Endothelial cell of umbilical vein (primary cell): ENCODE measurements around the gene EGF. TPM values are rescaled to one million over a fixed set of nuclear protein-coding genes. Genes with fewer than 3 reads are reported as not detected.

Experiments
- BruUV-seq: library from RNA; stranded (reverse); fragments of 400-500 nt; replicated peaks from 2 replicates; lab custom pipeline; 2021; lab: Mats Ljungman, UMichigan
- CTCF ChIA-PET: fragments of 300-600, 350-600 bp; sonication (Branson Sonifier 250); formaldehyde crosslinking; loops from one replicate; lab custom pipeline; 2021; ENCODE audit warnings: antibody characterized with exemption, inconsistent platforms; lab: Charles Lee
- POLR2A ChIA-PET: fragments of 300-600, 350-600 bp; sonication (Branson Sonifier 250); formaldehyde crosslinking; loops from one replicate; lab custom pipeline; 2021; ENCODE audit warnings: antibody characterized with exemption, inconsistent platforms; lab: Charles Lee
- DNase-seq: peaks from one replicate; pipeline ENCODE4 v3.0.0-alpha.2; 2011; ENCODE audit warnings: low read depth, low spot score
- FAIRE-seq: peaks from 2 replicates; lab custom pipeline; 2011; peaks lifted over from hg19 to GRCh38; lab: Jason Lieb, UNC
- H2AFZ ChIP-seq: 2 replicates; pipeline ENCODE4 v1.6.0; 2012; ENCODE audit warnings: low read depth, low read length, control low read depth, inconsistent platforms
- H3K27ac ChIP-seq: 2 replicates; pipeline ENCODE4 v1.5.1; 2011; ENCODE audit warnings: low read depth, mild to moderate bottlenecking, control low read depth, low read length, moderate library complexity; ENCODE audit not compliant: insufficient read depth
- H3K27me3 ChIP-seq, 2 experiments: 2 replicates each; pipeline versions ENCODE4 v1.6.0 to v1.6.1; 2011; ENCODE audit warnings: low read length in 2 of 2, mixed read lengths in 1 of 2; ENCODE audit not compliant: control insufficient read depth in 2 of 2, insufficient read depth in 2 of 2
- H3K36me3 ChIP-seq, 2 experiments: 2 replicates in 1 of 2; 3 replicates in 1 of 2; pipeline ENCODE4 v1.5.1; 2011; ENCODE audit warnings: low read length in 2 of 2, mild to moderate bottlenecking in 1 of 2, moderate library complexity in 1 of 2; ENCODE audit not compliant: control insufficient read depth in 2 of 2, insufficient read depth in 2 of 2; ENCODE audit errors: extremely low read depth in 1 of 2
- H3K4me1 ChIP-seq: 3 replicates; pipeline ENCODE4 v1.5.1; 2011; ENCODE audit warnings: mild to moderate bottlenecking, low read length; ENCODE audit not compliant: control insufficient read depth, insufficient read depth; ENCODE audit errors: extremely low read depth
- H3K4me2 ChIP-seq: 2 replicates; pipeline ENCODE4 v1.6.1; 2011; ENCODE audit warnings: low read length, control low read depth, mixed read lengths; ENCODE audit not compliant: insufficient read depth
- H3K4me3 ChIP-seq, 3 experiments: fragments of 200-600 bp in 1 of 3; sonication (generic), shearing (Covaris generic) in 1 of 3; replicated peaks in 1 of 3; 2 replicates each; pipeline ENCODE4 v1.5.1; 2011 to 2016; ENCODE audit warnings: control low read depth in 3 of 3, low read length in 3 of 3, mild to moderate bottlenecking in 2 of 3, inconsistent platforms in 1 of 3, low read depth in 1 of 3, moderate library complexity in 1 of 3; ENCODE audit not compliant: insufficient read depth in 1 of 3
- H3K79me2 ChIP-seq: 2 replicates; pipeline ENCODE4 v1.6.0; 2012; ENCODE audit warnings: low read length, inconsistent platforms; ENCODE audit not compliant: control insufficient read depth, insufficient read depth
- H3K9ac ChIP-seq: replicated peaks from 2 replicates; pipeline ENCODE3; 2011; ENCODE audit warnings: low read length, control low read depth; ENCODE audit not compliant: insufficient read depth; ENCODE audit errors: extremely low read depth
- H3K9me1 ChIP-seq: replicated peaks from 3 replicates; pipeline ENCODE4 v1.6.0; 2011; ENCODE audit warnings: mild to moderate bottlenecking, low read length; ENCODE audit not compliant: control insufficient read depth, insufficient read depth; ENCODE audit errors: extremely low read depth
- H3K9me3 ChIP-seq: replicated peaks from 2 replicates; pipeline ENCODE4 v1.5.1; 2012; ENCODE audit warnings: low read length, inconsistent platforms; ENCODE audit not compliant: control insufficient read depth, insufficient read depth
- H4K20me1 ChIP-seq: replicated peaks from 2 replicates; pipeline ENCODE3; 2011; ENCODE audit warnings: mild to moderate bottlenecking, low read length; ENCODE audit not compliant: control insufficient read depth, insufficient read depth; ENCODE audit errors: extremely low read depth
- EZH2 ChIP-seq: IDR thresholded peaks from 2 replicates; pipeline ENCODE4 v1.6.1; 2012; ENCODE audit warnings: borderline replicate concordance, low read depth, mild to moderate bottlenecking, moderate library complexity, low read length, inconsistent platforms; ENCODE audit not compliant: severe bottlenecking
- FOS ChIP-seq: IDR thresholded peaks from 2 replicates; pipeline ENCODE4 v1.6.1; 2011; ENCODE audit warnings: mild to moderate bottlenecking, low read length, moderate library complexity, borderline replicate concordance; ENCODE audit not compliant: insufficient read depth
- GATA2 ChIP-seq: IDR thresholded peaks from 2 replicates; pipeline ENCODE4 v1.7.0; 2011; ENCODE audit warnings: low read depth, mild to moderate bottlenecking, moderate library complexity, mixed read lengths, low read length; ENCODE audit not compliant: insufficient read length, insufficient read depth
- JUN ChIP-seq: IDR thresholded peaks from 2 replicates; pipeline ENCODE4 v1.6.1; 2011; ENCODE audit warnings: borderline replicate concordance, low read depth; ENCODE audit not compliant: insufficient read length, insufficient read depth
- MYC ChIP-seq: IDR thresholded peaks from one replicate; pipeline ENCODE4 v1.6.1; 2011; ENCODE audit warnings: mild to moderate bottlenecking, low read depth, low read length
- POLR2A ChIP-seq: IDR thresholded peaks from 2 replicates; pipeline ENCODE4 v1.6.1; 2012; ENCODE audit warnings: low read depth, mild to moderate bottlenecking, control low read depth, low read length
- POLR2AphosphoS5 ChIP-seq: IDR thresholded peaks from 2 replicates; pipeline ENCODE4 v1.6.1; 2012; ENCODE audit warnings: low read depth, mild to moderate bottlenecking, control low read depth, low read length, moderate library complexity; ENCODE audit not compliant: insufficient read depth
- dilution Hi-C: fragments of 300-500 bp; cut with MboI; formaldehyde crosslinking; loops from one replicate; pipeline ENCODE4 v1.15.0; 2019; ENCODE audit warnings: low sequenced_read_pairs; ENCODE audit not compliant: extremely low pct_ligation_motif_present
- intact Hi-C: fragments of 100-400 bp; cut with micrococcal nuclease; formaldehyde crosslinking; loops from one replicate; pipeline ENCODE4 v1.10.0; 2022
- polyA plus RNA-seq, 4 experiments: library from polyadenylated mRNA; depleted of rRNA in 3 of 4; stranded (reverse) in 3 of 4; unstranded in 1 of 4; fragments of >200 nt; gene quantifications; 2 replicates each; pipeline versions ENCODE4 v1.2.1 to v1.2.3, GENCODE V29; 2011 to 2012; ENCODE audit warnings: missing spikeins in 1 of 4
- total RNA-seq: library from RNA; stranded (reverse); gene quantifications from 2 replicates; pipeline ENCODE4 v1.2.3, GENCODE V29; 2021
- TF ChIP-seq, protein P1 (sequence below): IDR thresholded peaks from 2 replicates; pipeline ENCODE4 v1.6.1; 2011; ENCODE audit not compliant: insufficient read depth, insufficient read length
- TF ChIP-seq, protein P2 (sequence below), 2 donors: IDR thresholded peaks; 1 replicate in 1 of 2; 2 replicates in 1 of 2; pipeline ENCODE4 v1.5.1; 2011; ENCODE audit warnings: low read length in 2 of 2, mild to moderate bottlenecking in 2 of 2, moderate library complexity in 2 of 2, control low read depth in 1 of 2, inconsistent platforms in 1 of 2, low read depth in 1 of 2; ENCODE audit not compliant: insufficient read depth in 1 of 2; ENCODE audit errors: extremely low read depth in 1 of 2

The EGF gene
- total and polyA plus RNA-seq, 2 donors (not counting 3 experiments of a cell fraction or from before 2014, with no cell fraction given): not detected

DNA sequence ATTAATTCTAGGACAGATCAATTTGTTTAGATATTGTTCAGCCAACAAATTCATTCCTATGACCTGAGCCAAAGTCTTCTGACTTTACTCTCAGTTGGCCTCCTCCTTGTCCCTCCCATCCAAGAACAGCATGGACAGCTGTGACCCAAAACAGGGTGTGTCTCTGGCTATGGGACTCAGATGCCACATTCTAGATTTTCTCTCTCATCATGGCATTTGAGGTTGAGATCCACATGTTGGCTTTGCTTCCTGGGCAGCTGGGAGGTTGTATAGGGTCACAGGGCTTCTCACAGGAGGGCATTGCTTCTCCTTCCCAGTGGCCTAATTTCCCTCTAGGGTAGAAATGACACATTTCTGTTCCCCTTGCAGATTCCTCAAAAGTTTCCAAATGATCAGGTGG lies 22.6 kb upstream of the EGF start:
- H4K20me1 ChIP-seq: no peaks in the 10 kb centered on the region
- FAIRE-seq: no peak
- no peaks in the 10 kb centered on the region for H3K27me3 ChIP-seq
- intact Hi-C loops (no loop called here), dilution Hi-C loops (no loop called here)
- H3K4me1 ChIP-seq: no peaks in the 10 kb centered on the region
- no peaks in the 10 kb centered on the region for H3K9me3 ChIP-seq
- no peak for DNase-seq
- no peaks in the 10 kb centered on the region for H3K9me1 ChIP-seq
- no peak for TF ChIP-seq FOS
- no peak for TF ChIP-seq GATA2
- TF ChIP-seq MYC: no peak
- no peak for TF ChIP-seq JUN
- TF ChIP-seq, protein P1, sequence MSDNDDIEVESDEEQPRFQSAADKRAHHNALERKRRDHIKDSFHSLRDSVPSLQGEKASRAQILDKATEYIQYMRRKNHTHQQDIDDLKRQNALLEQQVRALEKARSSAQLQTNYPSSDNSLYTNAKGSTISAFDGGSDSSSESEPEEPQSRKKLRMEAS: no peak
- TF ChIP-seq EZH2: no peak
- TF ChIP-seq POLR2A: no peak
- TF ChIP-seq POLR2AphosphoS5: no peak
- TF ChIP-seq, protein P2, sequence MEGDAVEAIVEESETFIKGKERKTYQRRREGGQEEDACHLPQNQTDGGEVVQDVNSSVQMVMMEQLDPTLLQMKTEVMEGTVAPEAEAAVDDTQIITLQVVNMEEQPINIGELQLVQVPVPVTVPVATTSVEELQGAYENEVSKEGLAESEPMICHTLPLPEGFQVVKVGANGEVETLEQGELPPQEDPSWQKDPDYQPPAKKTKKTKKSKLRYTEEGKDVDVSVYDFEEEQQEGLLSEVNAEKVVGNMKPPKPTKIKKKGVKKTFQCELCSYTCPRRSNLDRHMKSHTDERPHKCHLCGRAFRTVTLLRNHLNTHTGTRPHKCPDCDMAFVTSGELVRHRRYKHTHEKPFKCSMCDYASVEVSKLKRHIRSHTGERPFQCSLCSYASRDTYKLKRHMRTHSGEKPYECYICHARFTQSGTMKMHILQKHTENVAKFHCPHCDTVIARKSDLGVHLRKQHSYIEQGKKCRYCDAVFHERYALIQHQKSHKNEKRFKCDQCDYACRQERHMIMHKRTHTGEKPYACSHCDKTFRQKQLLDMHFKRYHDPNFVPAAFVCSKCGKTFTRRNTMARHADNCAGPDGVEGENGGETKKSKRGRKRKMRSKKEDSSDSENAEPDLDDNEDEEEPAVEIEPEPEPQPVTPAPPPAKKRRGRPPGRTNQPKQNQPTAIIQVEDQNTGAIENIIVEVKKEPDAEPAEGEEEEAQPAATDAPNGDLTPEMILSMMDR (IDR thresholded peaks at IDR 0.05; ENCODE audit: extremely low read depth in 1 of 2, insufficient read depth in 1 of 2, low read depth in 1 of 2, low read length in 2 of 2): no peak
- H2AFZ ChIP-seq: no peak overlapping the region
- H3K4me3 ChIP-seq: no peak overlapping the region
- H3K9ac ChIP-seq: no peak overlapping the region
- H3K27ac ChIP-seq: no peak overlapping the region
- H3K79me2 ChIP-seq: no peaks in the 10 kb centered on the region
- ChIA-PET CTCF (no interaction called here), POLR2A (no interaction called here)
- no peak overlapping the region for H3K4me2 ChIP-seq
- no TSS peak for BruUV-seq
- no peaks in the 10 kb centered on the region for H3K36me3 ChIP-seq
